DMS153 treated with DMSO at 0.1 percent for 48 hours (cell line): ENCODE data around the gene GP5.

Experiments used
- DNase-seq: peaks from one replicate; lab custom pipeline; 2025; ENCODE audit not compliant: unreplicated experiment; lab: John Stamatoyannopoulos, UW

The GP5 gene

GRCh38 chr3:194399166-194399565, at the start of gene GP5:
Gene GP5 (minus strand): TSS chr3:194399266. CDS start chr3:194398282, 984 bp downstream.
- DNase-seq = no peak

DNA sequence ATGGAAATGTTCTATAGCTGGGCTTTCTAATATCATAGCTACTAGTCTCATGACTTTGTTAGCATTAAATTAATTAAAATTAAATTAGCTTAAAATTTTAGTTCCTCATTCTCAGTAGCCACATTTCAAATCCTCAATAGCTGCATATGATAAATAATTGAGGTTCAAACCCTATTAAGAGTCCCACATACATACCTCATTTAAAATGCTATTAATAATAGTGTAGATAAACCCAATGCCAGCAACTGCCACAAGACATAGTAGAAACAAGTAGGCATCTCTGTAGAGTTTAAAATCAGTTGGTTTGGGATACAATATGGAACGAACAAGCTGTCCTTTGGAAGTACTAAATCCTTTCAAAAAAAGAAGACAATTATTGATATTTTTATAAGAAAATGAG, 48.6 kb upstream of the GP5 start:
- no peak for DNase-seq

GRCh38 chr3:194447161-194447560, 48.1 kb upstream of the GP5 start:
- peak; percentile 43 for DNase-seq

DNA sequence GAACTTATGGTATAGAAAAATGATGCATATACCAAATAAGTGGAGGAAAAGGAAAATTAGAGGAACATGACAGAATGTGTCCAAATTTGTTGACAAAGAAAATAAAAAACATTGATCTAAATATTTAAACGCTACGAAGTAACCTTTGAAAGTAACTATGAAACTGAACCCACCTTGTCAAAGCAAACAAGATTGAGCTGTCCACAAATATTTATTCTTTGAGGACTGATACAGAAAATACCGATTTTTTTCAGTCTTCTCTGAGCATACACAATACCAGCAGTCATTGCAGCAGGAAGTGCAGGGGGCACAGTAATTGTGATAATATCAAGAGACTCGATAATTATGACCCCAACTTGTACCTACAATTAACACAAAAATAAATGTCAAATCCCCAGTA, 47.7 kb upstream of the GP5 start:
- no peak for DNase-seq

GRCh38 chr3:194446172-194446571, 47.1 kb upstream of the GP5 start:
- DNase-seq = no peak

GRCh38 chr3:194443901-194444300, 44.8 kb upstream of the GP5 start:
- no peak for DNase-seq

DNA sequence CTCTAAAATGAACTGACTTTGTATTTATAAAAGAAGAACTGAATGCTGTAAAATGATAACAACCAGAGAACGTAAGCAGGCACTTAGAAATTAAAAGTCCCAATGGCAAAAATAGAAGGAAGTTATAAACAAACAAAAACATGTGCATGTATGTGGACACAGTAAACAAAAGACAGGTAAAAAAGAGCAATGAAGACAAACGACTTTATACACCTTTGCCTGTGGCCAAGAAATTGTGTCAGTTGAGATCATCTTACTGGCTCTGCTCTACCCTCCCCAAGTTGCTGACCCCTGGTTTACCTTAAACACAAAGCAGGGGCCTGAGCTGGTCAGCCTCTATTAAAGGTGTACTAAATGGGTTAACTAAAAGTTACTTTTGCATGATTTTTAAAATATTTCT, 41.7 kb upstream of the GP5 start:
- DNase-seq = no peak

GRCh38 chr3:194439881-194440550, 41.0 kb upstream of the GP5 start:
- DNase-seq = peak; percentile 93

DNA sequence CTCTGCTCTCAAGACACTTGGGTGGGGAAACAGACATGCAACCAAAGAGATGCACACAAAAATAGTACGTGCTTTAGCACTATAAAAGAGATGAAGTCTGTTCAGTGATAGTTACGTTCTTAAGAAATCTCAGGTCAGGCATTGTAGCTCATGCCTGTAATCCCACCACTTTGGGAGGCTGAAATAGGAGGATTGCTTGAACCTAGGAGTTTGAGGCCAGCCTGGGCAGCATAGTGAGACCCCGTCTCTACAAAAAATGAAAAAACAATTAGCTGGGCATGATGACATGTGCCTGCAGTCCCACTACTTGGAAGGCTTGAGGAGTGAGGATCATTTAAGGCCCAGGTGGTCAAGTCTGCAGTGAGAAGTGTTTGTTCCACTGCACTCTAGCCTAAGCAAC, 35.4 kb upstream of the GP5 start:
- no peak for DNase-seq

DNA sequence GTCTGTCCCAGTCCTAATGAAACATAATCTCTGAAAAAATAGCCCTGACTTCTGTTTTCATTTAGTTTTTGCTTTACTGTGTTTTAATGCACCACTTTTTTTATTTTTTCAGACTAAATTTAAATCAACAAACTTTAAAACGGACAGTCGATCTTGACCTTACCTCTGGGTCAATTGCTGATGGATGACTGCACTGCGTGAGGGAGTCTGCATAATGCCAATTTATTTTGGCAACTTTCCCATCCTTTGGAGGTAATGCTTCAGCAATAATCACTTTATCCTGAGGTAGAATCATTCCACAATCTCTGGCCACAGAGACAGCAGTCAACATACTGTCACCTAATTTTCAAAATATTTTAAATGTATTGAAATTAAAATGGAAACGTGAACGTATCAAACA, 32.5 kb upstream of the GP5 start:
- no peak for DNase-seq

- no peak for DNase-seq
Observed at GRCh38 chr3:194425399-194425798, 26.3 kb upstream of the GP5 start.

GRCh38 chr3:194424953-194425352, 25.9 kb upstream of the GP5 start:
- no peak for DNase-seq

DNA sequence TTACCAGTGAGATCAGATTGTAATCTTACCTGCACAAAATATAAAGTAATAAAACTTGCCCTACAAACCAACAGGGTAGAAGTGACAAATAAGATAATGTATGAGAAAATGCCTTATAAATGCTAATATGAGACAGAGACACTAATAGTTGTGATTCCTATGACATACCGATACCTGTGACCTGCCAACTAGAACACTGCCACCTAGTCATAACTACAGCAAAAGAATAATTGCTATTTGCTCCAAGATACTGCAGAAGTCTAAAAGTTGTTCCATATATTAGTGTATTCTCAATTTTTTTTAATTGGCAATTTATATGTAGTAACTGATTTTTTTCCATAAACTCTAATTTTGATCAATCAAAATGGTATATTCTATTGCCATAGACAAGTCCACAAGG, 25.3 kb upstream of the GP5 start:
- DNase-seq = no peak

DNA sequence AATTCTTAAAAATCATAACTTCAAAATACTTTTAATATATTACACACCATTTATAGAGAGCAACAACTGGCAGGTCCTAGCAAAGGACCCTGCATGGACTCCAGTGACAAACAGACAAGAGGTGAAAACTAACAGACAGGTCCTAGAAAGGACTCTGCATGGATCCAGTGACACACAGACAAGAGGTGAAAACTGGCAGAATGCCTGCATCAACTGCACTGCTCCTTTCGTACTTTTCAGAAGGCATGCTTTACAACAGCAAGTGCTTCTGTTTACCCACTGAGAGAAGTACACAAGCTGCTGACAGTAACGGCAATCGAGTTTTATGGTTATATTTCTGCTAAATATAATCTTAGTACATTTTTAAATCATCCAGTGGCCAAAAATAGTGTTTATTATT, 24.3 kb upstream of the GP5 start:
- DNase-seq = peak; percentile 67

DNA sequence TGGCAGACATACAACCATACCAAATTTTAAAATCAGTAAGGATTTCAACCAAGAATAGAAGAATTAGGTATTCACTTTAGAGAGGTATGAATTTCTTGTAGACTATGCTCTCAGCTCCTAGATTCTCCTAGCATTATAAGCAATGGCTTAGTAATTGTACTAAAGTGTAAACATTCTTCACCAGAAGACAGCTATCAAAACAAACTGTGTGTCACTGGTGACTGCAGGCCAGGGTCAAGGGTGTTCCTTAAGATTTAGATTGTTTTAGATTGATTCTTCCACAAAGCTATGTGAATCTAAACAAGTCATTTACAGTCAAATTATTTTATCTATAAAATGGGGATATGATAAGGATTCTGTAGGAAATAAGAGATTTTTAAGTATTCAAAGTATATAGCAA, 23.1 kb upstream of the GP5 start:
- DNase-seq = no peak

DNA sequence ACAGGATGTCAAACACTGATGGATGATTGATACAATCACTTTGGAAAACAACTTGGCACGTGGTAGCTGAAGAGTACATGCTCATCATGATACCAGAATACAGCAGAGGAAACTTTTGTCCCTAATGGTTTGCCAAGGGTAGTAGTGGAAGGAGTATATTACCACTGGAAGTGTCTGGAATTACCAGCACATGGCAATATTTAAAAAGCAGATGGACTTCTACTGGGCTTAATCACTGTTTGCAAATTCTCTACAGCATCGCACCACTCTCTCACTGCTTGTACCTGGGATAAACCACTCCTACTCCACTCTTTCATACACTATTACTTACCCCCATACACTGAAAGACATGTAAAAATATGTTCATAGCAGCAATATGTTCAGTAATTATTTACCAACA, 19.6 kb upstream of the GP5 start:
- no peak for DNase-seq

DNA sequence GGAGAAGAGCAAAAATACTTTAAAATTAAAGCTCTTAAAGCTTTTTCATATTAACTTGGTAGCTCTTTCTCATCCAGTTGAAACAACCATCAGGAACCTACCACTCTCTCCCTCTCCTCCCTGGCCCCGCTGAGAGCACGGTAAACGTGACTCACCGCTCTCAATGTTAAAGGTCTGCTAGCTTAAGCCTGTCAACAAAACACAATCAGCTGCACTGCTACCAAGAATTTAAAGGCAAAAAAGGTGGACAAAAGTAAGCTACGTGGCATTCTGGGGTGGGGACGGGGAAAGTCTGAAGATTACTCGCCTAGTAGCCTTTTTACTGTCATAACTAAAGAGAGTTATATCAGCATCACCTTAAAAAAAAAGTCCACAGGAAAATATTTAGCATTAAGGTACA, 8.4 kb upstream of the GP5 start:
- DNase-seq = no peak

DNA sequence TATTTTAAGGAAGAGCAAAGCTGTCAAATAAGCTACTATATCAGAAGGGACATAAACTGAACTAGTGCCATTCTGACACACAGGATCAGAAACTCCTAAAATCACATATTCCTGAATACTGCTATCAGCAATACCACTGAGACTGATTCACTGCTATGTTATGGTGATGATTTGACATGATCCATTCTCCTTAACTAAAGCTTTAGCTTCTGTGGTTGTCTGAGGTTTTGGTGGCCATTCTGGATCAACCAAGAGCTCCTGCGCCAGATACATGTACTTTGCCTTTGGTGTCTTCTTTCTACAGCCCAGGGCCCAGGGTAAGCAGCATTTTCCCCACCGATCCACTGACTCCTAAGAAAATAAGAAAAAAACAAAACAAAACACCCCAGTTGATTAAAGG, 6.7 kb upstream of the GP5 start:
- DNase-seq = no peak

DNA sequence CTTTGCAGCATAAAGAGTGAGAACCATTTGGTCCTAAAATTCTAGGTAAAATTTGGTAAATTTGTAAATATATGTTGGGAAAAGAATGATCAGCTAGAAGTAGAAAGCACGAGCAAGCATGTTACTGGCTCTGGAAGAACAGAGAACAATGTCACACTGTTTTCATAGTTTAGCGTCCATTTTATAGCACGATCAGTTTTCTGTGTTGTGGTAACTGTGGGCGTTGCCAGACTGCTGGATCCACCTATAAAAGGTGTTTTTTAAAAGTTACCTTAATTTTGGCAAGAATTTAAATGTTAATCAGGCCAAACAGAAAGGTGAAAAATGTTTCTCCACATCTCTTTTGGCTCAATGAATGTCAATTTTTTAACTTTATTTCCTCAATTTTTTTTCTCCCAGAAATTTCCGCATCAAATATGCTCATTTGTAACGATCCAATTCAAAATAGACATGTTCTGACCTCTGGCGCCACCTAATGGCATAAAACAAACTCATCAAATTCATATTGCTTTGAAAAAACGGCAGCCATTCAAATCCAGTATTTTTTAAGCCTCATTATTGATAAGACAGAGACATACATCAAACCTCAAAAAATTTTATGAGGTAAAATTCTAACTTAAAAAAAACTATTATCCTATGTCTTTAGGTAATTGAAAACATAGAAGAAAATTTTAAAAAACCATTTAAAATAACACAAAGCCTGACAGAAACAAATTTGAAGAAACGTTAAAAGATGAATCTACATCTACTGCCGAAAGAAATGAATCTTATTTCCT, 5.5 kb upstream of the GP5 start:
- peak; percentile 81 for DNase-seq

GRCh38 chr3:194401868-194402329, 2.8 kb upstream of the GP5 start:
- no peak for DNase-seq

DNA sequence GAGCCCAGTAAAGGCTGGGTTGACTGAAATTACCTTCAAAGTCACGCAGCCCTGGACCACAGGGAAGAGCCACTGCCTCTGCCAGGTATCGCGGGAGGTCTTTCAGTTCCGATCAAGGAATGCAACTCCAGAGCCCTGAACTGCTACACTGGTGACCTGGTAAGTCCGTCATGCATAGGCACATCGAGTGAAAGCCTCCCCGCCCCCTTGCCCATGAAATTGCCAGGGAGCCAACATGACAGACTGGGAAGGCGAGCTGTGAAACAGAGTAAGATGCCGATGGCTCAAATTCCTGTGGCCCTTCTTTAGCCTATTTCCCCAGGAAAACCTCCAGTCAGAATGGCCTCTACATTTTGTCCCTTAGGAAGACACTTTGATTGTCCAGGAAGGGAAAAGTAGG, 2.3 kb upstream of the GP5 start:
- DNase-seq = no peak

- DNase-seq = peak; percentile 19
Observed at GRCh38 chr3:194399874-194400411, 877 bp upstream of the GP5 start.
